Measurements from ENCODE around the gene POLE2.
"Not testable (repeated sequence)": the region's sequence is repeated elsewhere in the genome, so short reads cannot be mapped to it uniquely, and the experiment has no call there.

Gene POLE2

GRCh38 chr14:49623941-49624839 lies 63.8 kb downstream of the POLE2 start:
- FAIRE-seq, result no peak
- no peak for DNase-seq (ENCODE audit: insufficient read length)
- TF ChIP-seq POLR2A (IDR thresholded peaks at IDR 0.05; ENCODE audit: low read depth, low read length), result peak; percentile 72
- peak; percentile 59 for TF ChIP-seq POLR2AphosphoS5 (IDR thresholded peaks at IDR 0.05; ENCODE audit: low read depth, low read length)
- no peak for TF ChIP-seq TAF1 (IDR thresholded peaks at IDR 0.05; ENCODE audit: borderline replicate concordance, low read depth, low read length)

- no peak for FAIRE-seq
- TF ChIP-seq POLR2A (IDR thresholded peaks at IDR 0.05; ENCODE audit: low read depth, low read length) (no peak), POLR2AphosphoS5 (IDR thresholded peaks at IDR 0.05; ENCODE audit: low read depth, low read length) (no peak), TAF1 (IDR thresholded peaks at IDR 0.05; ENCODE audit: borderline replicate concordance, low read depth, low read length) (no peak)
- no peak for DNase-seq (ENCODE audit: insufficient read length)
These were observed 64.6 kb downstream of the POLE2 start for GRCh38 chr14:49623387-49623786.

GRCh38 chr14:49622022-49622607 lies 65.9 kb downstream of the POLE2 start:
- FAIRE-seq (no peak), DNase-seq (ENCODE audit: insufficient read length) (no peak)
- TF ChIP-seq POLR2A (IDR thresholded peaks at IDR 0.05; ENCODE audit: low read depth, low read length) (no peak), POLR2AphosphoS5 (IDR thresholded peaks at IDR 0.05; ENCODE audit: low read depth, low read length) (no peak), TAF1 (IDR thresholded peaks at IDR 0.05; ENCODE audit: borderline replicate concordance, low read depth, low read length) (no peak)

DNA sequence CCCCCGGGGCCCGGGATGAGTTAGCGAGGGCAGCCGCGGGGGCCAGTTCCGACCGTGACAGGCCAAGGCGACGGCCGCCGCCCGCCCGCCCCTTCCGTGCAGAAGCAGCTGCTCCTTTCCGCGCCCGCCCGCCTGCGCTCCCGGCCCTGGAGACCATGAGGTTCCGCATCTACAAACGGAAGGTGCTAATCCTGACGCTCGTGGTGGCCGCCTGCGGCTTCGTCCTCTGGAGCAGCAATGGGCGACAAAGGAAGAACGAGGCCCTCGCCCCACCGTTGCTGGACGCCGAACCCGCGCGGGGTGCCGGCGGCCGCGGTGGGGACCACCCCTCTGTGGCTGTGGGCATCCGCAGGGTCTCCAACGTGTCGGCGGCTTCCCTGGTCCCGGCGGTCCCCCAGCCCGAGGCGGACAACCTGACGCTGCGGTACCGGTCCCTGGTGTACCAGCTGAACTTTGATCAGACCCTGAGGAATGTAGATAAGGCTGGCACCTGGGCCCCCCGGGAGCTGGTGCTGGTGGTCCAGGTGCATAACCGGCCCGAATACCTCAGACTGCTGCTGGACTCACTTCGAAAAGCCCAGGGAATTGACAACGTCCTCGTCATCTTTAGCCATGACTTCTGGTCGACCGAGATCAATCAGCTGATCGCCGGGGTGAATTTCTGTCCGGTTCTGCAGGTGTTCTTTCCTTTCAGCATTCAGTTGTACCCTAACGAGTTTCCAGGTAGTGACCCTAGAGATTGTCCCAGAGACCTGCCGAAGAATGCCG lies 66.7 kb downstream of the POLE2 start:
- DNase-seq (ENCODE audit: insufficient read length) (no peak), FAIRE-seq (peak; percentile 5)
- TF ChIP-seq POLR2AphosphoS5 (IDR thresholded peaks at IDR 0.05; ENCODE audit: low read depth, low read length), result no peak
- no peak for TF ChIP-seq TAF1 (IDR thresholded peaks at IDR 0.05; ENCODE audit: borderline replicate concordance, low read depth, low read length)
- TF ChIP-seq POLR2A (IDR thresholded peaks at IDR 0.05; ENCODE audit: low read depth, low read length), result no peak

GRCh38 chr14:49620182-49621113 lies 67.6 kb downstream of the POLE2 start, which contains the start of the genes MGAT2 and RPL36AL:
MGAT2 (plus strand) TSS chr14:49620799; CDS start chr14:49621269, 470 bp downstream.
RPL36AL (minus strand) TSS chr14:49620626; CDS start chr14:49619104, 1,522 bp downstream.
- FAIRE-seq (peak; percentile 95), DNase-seq (ENCODE audit: insufficient read length) (peak; percentile 94)
- TF ChIP-seq POLR2AphosphoS5 (IDR thresholded peaks at IDR 0.05; ENCODE audit: low read depth, low read length), result peak; percentile 98
- TF ChIP-seq TAF1 (IDR thresholded peaks at IDR 0.05; ENCODE audit: borderline replicate concordance, low read depth, low read length), result peak; percentile 94
- TF ChIP-seq POLR2A (IDR thresholded peaks at IDR 0.05; ENCODE audit: low read depth, low read length), result peak; percentile 97

DNA sequence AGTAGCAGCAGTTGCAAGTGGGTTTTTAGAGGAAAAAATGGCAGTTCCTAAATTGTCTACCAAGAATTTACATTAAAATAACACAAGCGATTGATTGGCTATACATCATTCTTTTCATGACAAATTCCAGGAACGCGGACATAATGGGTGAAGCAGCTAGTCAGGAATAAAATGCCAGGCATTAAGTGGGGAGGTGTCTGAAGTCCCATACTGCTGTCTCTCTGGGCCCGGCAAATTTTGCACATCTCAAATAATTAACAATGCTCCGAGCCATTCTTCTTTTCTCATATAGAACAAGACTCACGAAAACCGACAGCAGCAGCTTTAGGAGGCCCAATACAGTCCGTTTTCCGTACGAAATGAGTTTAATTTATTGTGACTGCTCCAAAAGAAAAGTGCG lies 68.3 kb downstream of the POLE2 start:
- TF ChIP-seq POLR2AphosphoS5 (IDR thresholded peaks at IDR 0.05; ENCODE audit: low read depth, low read length) (no peak), POLR2A (IDR thresholded peaks at IDR 0.05; ENCODE audit: low read depth, low read length) (no peak)
- DNase-seq (ENCODE audit: insufficient read length) (no peak), FAIRE-seq (no peak)

GRCh38 chr14:49619273-49619672 lies 68.7 kb downstream of the POLE2 start:
- not testable (repeated sequence) for DNase-seq (ENCODE audit: insufficient read length)

DNA sequence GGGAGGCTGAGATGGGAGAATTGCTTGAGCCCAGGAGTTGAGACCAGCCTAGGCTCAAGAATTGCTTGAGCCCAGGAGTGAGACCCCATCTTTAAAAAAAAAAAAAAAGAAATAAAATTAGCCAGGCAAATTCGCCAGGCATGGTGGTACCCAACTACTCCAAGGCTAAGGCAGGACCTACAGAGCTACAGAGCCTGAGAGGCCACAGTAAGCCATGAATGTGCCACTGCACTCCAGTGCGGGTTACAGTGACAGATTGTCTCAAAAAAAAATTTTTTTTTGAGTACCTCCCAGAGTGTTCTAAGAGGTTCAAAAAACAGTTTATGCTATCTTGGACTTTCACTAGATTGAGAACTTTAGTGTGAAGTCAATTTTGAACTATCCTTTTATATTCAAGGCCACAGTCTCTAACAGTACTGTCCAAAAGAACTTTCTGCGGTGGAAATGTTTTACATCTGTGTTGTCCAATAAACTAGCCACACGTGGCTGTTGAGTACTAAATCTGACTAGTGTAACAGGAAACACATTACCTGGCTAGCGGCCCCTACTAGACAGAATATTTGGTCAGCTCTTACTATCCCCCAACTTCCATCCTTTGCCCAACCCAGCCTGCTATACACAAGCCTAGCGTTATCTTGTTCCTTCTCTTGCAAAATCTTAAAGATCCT lies 70.0 kb downstream of the POLE2 start:
- FAIRE-seq (no peak), DNase-seq (ENCODE audit: insufficient read length) (no peak)
- TF ChIP-seq POLR2A (IDR thresholded peaks at IDR 0.05; ENCODE audit: low read depth, low read length), result no peak; the same call in 1 of the 2 replicates
- TF ChIP-seq POLR2AphosphoS5 (IDR thresholded peaks at IDR 0.05; ENCODE audit: low read depth, low read length), result peak; percentile 37

More at GRCh38 chr14:49619273-49619672, 68.7 kb downstream of the POLE2 start:
- FAIRE-seq, result not testable (repeated sequence)

DNA sequence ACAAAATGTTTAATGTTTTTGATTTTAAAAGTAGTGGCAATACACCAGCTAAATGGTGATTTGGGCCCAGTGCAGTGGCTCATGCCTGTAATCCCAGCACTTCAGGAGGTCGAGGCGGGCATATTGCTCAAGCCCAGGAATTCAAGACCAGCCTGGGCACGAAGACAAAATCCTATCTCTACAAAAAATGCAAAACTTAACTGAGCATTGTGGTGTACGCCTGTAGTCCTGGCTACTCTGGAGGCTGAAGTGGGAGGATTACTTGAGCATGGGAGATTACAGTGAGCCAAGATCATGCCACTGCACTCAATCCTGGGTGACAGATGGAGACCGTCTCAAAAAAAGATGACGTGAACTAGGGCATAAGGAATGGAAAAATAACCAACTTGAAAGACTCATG lies 72.2 kb downstream of the POLE2 start:
- FAIRE-seq (no peak), DNase-seq (ENCODE audit: insufficient read length) (no peak)
- no peak for TF ChIP-seq POLR2AphosphoS5 (IDR thresholded peaks at IDR 0.05; ENCODE audit: low read depth, low read length)
- TF ChIP-seq TAF1 (IDR thresholded peaks at IDR 0.05; ENCODE audit: borderline replicate concordance, low read depth, low read length), result no peak
- no peak for TF ChIP-seq POLR2A (IDR thresholded peaks at IDR 0.05; ENCODE audit: low read depth, low read length)

DNA sequence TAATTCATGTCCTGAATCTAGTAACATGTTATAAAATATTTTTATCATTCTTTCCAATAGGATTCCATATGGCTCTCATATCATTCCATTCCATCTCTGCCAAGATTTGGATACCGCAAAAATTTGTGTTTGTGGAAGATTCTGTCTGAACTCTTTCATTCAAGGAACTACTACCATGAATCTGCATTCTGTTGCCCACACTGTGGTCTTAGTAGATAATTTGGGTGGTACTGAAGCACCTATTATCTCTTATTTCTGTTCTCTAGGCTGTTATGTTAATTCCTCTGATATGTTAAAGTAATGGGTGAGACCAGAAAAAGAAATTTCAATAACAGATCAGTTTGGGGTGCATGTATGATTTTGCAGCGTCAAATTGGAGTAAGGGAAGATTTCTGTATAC lies 73.8 kb downstream of the POLE2 start:
- FAIRE-seq (no peak), DNase-seq (ENCODE audit: insufficient read length) (no peak)
- TF ChIP-seq TAF1 (IDR thresholded peaks at IDR 0.05; ENCODE audit: borderline replicate concordance, low read depth, low read length) (no peak), POLR2AphosphoS5 (IDR thresholded peaks at IDR 0.05; ENCODE audit: low read depth, low read length) (no peak), POLR2A (IDR thresholded peaks at IDR 0.05; ENCODE audit: low read depth, low read length) (no peak)

Measured in GM12892 (cell line).